ENCODE results near the gene C1orf21. TPM values are rescaled to one million over a fixed set of nuclear protein-coding genes. Genes with fewer than 3 reads are reported as not detected.

The C1orf21 gene
- total RNA-seq, 1 donor from 2014 or later = 4.1 TPM

GRCh38 chr1:184471686-184472085, 84.9 kb downstream of the C1orf21 start:
- DNase-seq (ENCODE audit: low spot score) = no peak
- no peaks in the 10 kb centered on the region for H3K36me3 Mint-ChIP-seq (ENCODE audit: low read depth)
- H3K9me3 Mint-ChIP-seq = no peaks in the 10 kb centered on the region
- intact Hi-C loops (cut with micrococcal nuclease) = no loop called here
- H3K27ac Mint-ChIP-seq = no peak overlapping the region
- no peaks in the 10 kb centered on the region for H3K27me3 Mint-ChIP-seq (ENCODE audit: insufficient read depth)
- no peak overlapping the region for H3K4me3 Mint-ChIP-seq
- no peaks in the 10 kb centered on the region for H3K4me1 Mint-ChIP-seq (ENCODE audit: low read depth)

GRCh38 chr1:184472136-184472535, 85.3 kb downstream of the C1orf21 start:
- no peaks in the 10 kb centered on the region for H3K9me3 Mint-ChIP-seq
- no peak for DNase-seq (ENCODE audit: low spot score)
- no peaks in the 10 kb centered on the region for H3K4me1 Mint-ChIP-seq (ENCODE audit: low read depth)
- no peaks in the 10 kb centered on the region for H3K27me3 Mint-ChIP-seq (ENCODE audit: insufficient read depth)
- no peaks in the 10 kb centered on the region for H3K36me3 Mint-ChIP-seq (ENCODE audit: low read depth)
- no peak overlapping the region for H3K27ac Mint-ChIP-seq
- intact Hi-C loops (cut with micrococcal nuclease) = no loop called here
- H3K4me3 Mint-ChIP-seq = no peak overlapping the region

- H3K9me3 Mint-ChIP-seq = no peaks in the 10 kb centered on the region
- H3K27me3 Mint-ChIP-seq (ENCODE audit: insufficient read depth) = no peaks in the 10 kb centered on the region
- H3K4me1 Mint-ChIP-seq (ENCODE audit: low read depth) = no peaks in the 10 kb centered on the region
- H3K27ac Mint-ChIP-seq = no peak overlapping the region
- DNase-seq (ENCODE audit: low spot score) = no peak
- H3K4me3 Mint-ChIP-seq = no peak overlapping the region
- intact Hi-C loops (cut with micrococcal nuclease) = no loop called here
- no peaks in the 10 kb centered on the region for H3K36me3 Mint-ChIP-seq (ENCODE audit: low read depth)
These were observed 86.5 kb downstream of the C1orf21 start for GRCh38 chr1:184473176-184473966.

- intact Hi-C loops (cut with micrococcal nuclease) = no loop called here
- H3K4me1 Mint-ChIP-seq (ENCODE audit: low read depth) = no peaks in the 10 kb centered on the region
- H3K27ac Mint-ChIP-seq = no peak overlapping the region
- no peaks in the 10 kb centered on the region for H3K27me3 Mint-ChIP-seq (ENCODE audit: insufficient read depth)
- no peak overlapping the region for H3K4me3 Mint-ChIP-seq
- H3K36me3 Mint-ChIP-seq (ENCODE audit: low read depth) = no peaks in the 10 kb centered on the region
- no peaks in the 10 kb centered on the region for H3K9me3 Mint-ChIP-seq
- DNase-seq (ENCODE audit: low spot score) = no peak
These were observed 89.4 kb downstream of the C1orf21 start for GRCh38 chr1:184476187-184476586.

- DNase-seq (ENCODE audit: low spot score) = no peak
- H3K27ac Mint-ChIP-seq = no peak overlapping the region
- H3K4me3 Mint-ChIP-seq = no peak overlapping the region
- H3K9me3 Mint-ChIP-seq = no peaks in the 10 kb centered on the region
- no peaks in the 10 kb centered on the region for H3K36me3 Mint-ChIP-seq (ENCODE audit: low read depth)
- H3K4me1 Mint-ChIP-seq (ENCODE audit: low read depth) = no peaks in the 10 kb centered on the region
- no peaks in the 10 kb centered on the region for H3K27me3 Mint-ChIP-seq (ENCODE audit: insufficient read depth)
- intact Hi-C loops (cut with micrococcal nuclease) = no loop called here
These were observed 92.8 kb downstream of the C1orf21 start for GRCh38 chr1:184479435-184480167.

GRCh38 chr1:184480736-184481135, 93.9 kb downstream of the C1orf21 start:
- Mint-ChIP-seq H3K4me1 (ENCODE audit: low read depth) (no peaks in the 10 kb centered on the region), H3K4me3 (no peak overlapping the region), H3K36me3 (ENCODE audit: low read depth) (no peaks in the 10 kb centered on the region), H3K27me3 (ENCODE audit: insufficient read depth) (no peaks in the 10 kb centered on the region), H3K27ac (no peak overlapping the region), H3K9me3 (no peaks in the 10 kb centered on the region)
- intact Hi-C loops (cut with micrococcal nuclease) = no loop called here
- no peak for DNase-seq (ENCODE audit: low spot score)

- Mint-ChIP-seq H3K36me3 (ENCODE audit: low read depth) (no peaks in the 10 kb centered on the region), H3K4me3 (no peak overlapping the region), H3K4me1 (ENCODE audit: low read depth) (no peaks in the 10 kb centered on the region), H3K27me3 (ENCODE audit: insufficient read depth) (peaks cover 1% of the 10 kb centered on the region), H3K27ac (no peak overlapping the region), H3K9me3 (no peaks in the 10 kb centered on the region)
- no peak for DNase-seq (ENCODE audit: low spot score)
- intact Hi-C loops (cut with micrococcal nuclease) = no loop called here
These were observed 95.3 kb downstream of the C1orf21 start for GRCh38 chr1:184482136-184482535.

- H3K27ac Mint-ChIP-seq = no peak overlapping the region
- H3K27me3 Mint-ChIP-seq (ENCODE audit: insufficient read depth) = peaks cover 1% of the 10 kb centered on the region
- H3K4me1 Mint-ChIP-seq (ENCODE audit: low read depth) = no peaks in the 10 kb centered on the region
- intact Hi-C loops (cut with micrococcal nuclease) = no loop called here
- no peak overlapping the region for H3K4me3 Mint-ChIP-seq
- H3K9me3 Mint-ChIP-seq = no peaks in the 10 kb centered on the region
- DNase-seq (ENCODE audit: low spot score) = no peak
- H3K36me3 Mint-ChIP-seq (ENCODE audit: low read depth) = no peaks in the 10 kb centered on the region
These were observed 96.4 kb downstream of the C1orf21 start for GRCh38 chr1:184483101-184483683.

GRCh38 chr1:184485751-184486723, 99.2 kb downstream of the C1orf21 start:
- Mint-ChIP-seq H3K36me3 (ENCODE audit: low read depth) (no peaks in the 10 kb centered on the region), H3K9me3 (no peaks in the 10 kb centered on the region), H3K4me1 (ENCODE audit: low read depth) (peaks cover 6% of the 10 kb centered on the region), H3K4me3 (no peak overlapping the region), H3K27me3 (ENCODE audit: insufficient read depth) (peaks cover 1% of the 10 kb centered on the region), H3K27ac (no peak overlapping the region)
- intact Hi-C loops (cut with micrococcal nuclease) = no loop called here
- no peak for DNase-seq (ENCODE audit: low spot score)

GRCh38 chr1:184486761-184487445, 100.1 kb downstream of the C1orf21 start:
- H3K27ac Mint-ChIP-seq = no peak overlapping the region
- intact Hi-C loops (cut with micrococcal nuclease) = no loop called here
- peaks cover 11% of the 10 kb centered on the region for H3K4me1 Mint-ChIP-seq (ENCODE audit: low read depth)
- DNase-seq (ENCODE audit: low spot score) = no peak
- no peak overlapping the region for H3K4me3 Mint-ChIP-seq
- H3K36me3 Mint-ChIP-seq (ENCODE audit: low read depth) = no peaks in the 10 kb centered on the region
- H3K9me3 Mint-ChIP-seq = no peaks in the 10 kb centered on the region
- H3K27me3 Mint-ChIP-seq (ENCODE audit: insufficient read depth) = peaks cover 1% of the 10 kb centered on the region

GRCh38 chr1:184487531-184488193, 100.8 kb downstream of the C1orf21 start:
- no peak for DNase-seq (ENCODE audit: low spot score)
- Mint-ChIP-seq H3K9me3 (no peaks in the 10 kb centered on the region), H3K36me3 (ENCODE audit: low read depth) (no peaks in the 10 kb centered on the region), H3K27ac (no peak overlapping the region), H3K27me3 (ENCODE audit: insufficient read depth) (peaks cover 1% of the 10 kb centered on the region), H3K4me3 (no peak overlapping the region), H3K4me1 (ENCODE audit: low read depth) (peaks cover 19% of the 10 kb centered on the region)
- intact Hi-C loops (cut with micrococcal nuclease) = no loop called here
